RWPE1 (cell line): ENCODE measurements around the gene CMTR1.
A peak's percentile ranks its signal among the peaks of the same experiment; 100 is the strongest.

ENCODE experiments used
- CTCF ChIA-PET: fragments of 350-600 bp; sonication (Branson Sonifier 250); formaldehyde crosslinking; extraction: SDS; loops from one replicate; lab custom pipeline; 2021; lab: Yijun Ruan, JAX
- POLR2A ChIA-PET: fragments of 400-600 bp; formaldehyde crosslinking; extraction: SDS; loops from one replicate; lab custom pipeline; 2020; ENCODE audit warnings: antibody characterized with exemption; ENCODE audit not compliant: low non-redundant PET; lab: Yijun Ruan, JAX
- DNase-seq: peaks from one replicate; pipeline ENCODE4 v3.0.0; 2012; ENCODE audit warnings: low spot score
- H3K27ac ChIP-seq: fragments of 450-650 bp; 2 replicates; pipeline ENCODE4 v1.5.1; 2017
- CTCF ChIP-seq: fragments of 450-650 bp; conservative IDR thresholded peaks from 2 replicates; pipeline ENCODE4 v1.5.1; 2017; ENCODE audit warnings: low read depth, mild to moderate bottlenecking

The CMTR1 gene

DNA sequence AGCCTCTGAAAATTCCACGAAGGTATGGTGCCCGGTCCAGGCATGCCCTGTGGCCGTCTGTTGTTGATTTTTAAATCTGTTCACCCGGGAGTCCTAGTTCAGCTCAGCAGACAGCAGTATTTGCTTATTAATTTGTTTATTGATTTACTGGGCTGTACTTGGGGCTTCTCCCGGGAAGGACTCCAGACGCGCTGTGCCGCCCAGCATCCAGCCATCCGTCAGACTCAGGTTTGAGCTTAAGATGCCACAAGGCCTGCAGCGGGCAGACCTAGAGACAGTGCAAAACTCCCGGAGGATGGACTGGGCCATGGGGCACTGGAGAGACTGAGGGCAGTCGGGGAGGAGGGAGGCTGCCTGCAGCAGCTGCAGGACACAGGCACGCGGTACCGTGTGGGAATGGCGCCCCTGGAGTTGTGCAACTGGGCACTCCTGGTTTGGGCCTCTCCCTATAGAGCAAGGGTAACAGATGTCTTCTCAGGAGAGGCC is 83.9 kb downstream of the CMTR1 start:
- POLR2A ChIA-PET = no interaction called here
- CTCF ChIA-PET = interaction anchor here (0.6 to 1.0 kb wide), 2 partner anchors 21 to 32 kb away, joined by 3 read pairs; no protein-coding TSS in a partner anchor
- no peak for TF ChIP-seq CTCF
- DNase-seq = no peak
- H3K27ac ChIP-seq = peak overlapping the region; percentile 58

GRCh38 chr6:37517411-37517812 is 84.4 kb downstream of the CMTR1 start:
- no peak for TF ChIP-seq CTCF

GRCh38 chr6:37518116-37518515 is 85.1 kb downstream of the CMTR1 start:
- DNase-seq = no peak
- no peak overlapping the region for H3K27ac ChIP-seq
- no peak for TF ChIP-seq CTCF
- CTCF ChIA-PET = interaction anchor here (0.6 kb wide), 1 partner anchor 271 kb away, joined by 3 read pairs; no protein-coding TSS in a partner anchor
- POLR2A ChIA-PET = no interaction called here

More at GRCh38 chr6:37517411-37517812, 84.4 kb downstream of the CMTR1 start:
- DNase-seq = no peak
- peak overlapping the region; percentile 58 for H3K27ac ChIP-seq
- CTCF ChIA-PET = interaction anchor here (1.0 kb wide), 1 partner anchor 32 kb away, joined by 3 read pairs; no protein-coding TSS in a partner anchor
- POLR2A ChIA-PET = no interaction called here

GRCh38 chr6:37519461-37519860 is 86.4 kb downstream of the CMTR1 start:
- CTCF ChIA-PET = interaction anchor here (0.6 kb wide), 1 partner anchor 24 kb away, joined by 3 read pairs; no protein-coding TSS in a partner anchor
- no peak overlapping the region for H3K27ac ChIP-seq
- no peak for TF ChIP-seq CTCF
- POLR2A ChIA-PET = no interaction called here
- DNase-seq = no peak

DNA sequence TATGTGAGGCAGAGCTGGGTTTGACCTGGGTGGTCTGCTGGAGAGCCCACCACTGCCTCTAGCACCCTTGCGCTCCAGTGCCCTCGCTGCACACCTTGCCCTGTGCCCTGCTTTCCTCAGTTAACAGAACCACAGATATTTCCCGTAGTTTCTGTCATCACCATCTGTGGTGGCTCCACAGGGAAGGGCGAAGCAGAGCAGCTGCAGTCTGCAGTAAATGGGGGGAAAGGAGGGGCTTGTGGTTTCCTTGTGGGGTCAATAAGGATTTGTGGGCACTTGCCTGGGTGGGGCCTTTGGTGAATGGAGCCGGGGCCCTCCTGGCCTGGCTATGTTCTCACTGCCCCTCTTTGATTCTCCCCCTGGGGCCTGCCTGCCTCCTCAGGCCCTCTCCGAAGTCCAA is 87.9 kb downstream of the CMTR1 start:
- no peak overlapping the region for H3K27ac ChIP-seq
- no peak for DNase-seq
- no peak for TF ChIP-seq CTCF
- ChIA-PET POLR2A (no interaction called here), CTCF (no interaction called here)

GRCh38 chr6:37521674-37522073 is 88.7 kb downstream of the CMTR1 start:
- TF ChIP-seq CTCF = no peak
- POLR2A ChIA-PET = no interaction called here
- no peak overlapping the region for H3K27ac ChIP-seq
- DNase-seq = no peak
- CTCF ChIA-PET = no interaction called here

GRCh38 chr6:37522836-37523235 is 89.8 kb downstream of the CMTR1 start:
- ChIA-PET POLR2A (no interaction called here), CTCF (no interaction called here)
- no peak for DNase-seq
- no peak for TF ChIP-seq CTCF
- H3K27ac ChIP-seq = no peak overlapping the region
